ENCODE measurements around the gene AKR1C3. TPM values are rescaled to one million over a fixed set of nuclear protein-coding genes. Genes with fewer than 3 reads are reported as not detected.
A peak's percentile ranks its signal among the peaks of the same experiment; 100 is the strongest.

Gene AKR1C3
- total RNA-seq, 1 experiment from 2014 or later = 177 TPM

GRCh38 chr10:5147981-5148677, 53.9 kb downstream of the AKR1C3 start:
- peaks cover 13% of the 10 kb centered on the region for H3K36me3 Mint-ChIP-seq (ENCODE audit: insufficient read depth, unreplicated experiment)
- peaks cover 32% of the 10 kb centered on the region for H3K4me1 Mint-ChIP-seq (ENCODE audit: low read depth, unreplicated experiment)
- peak overlapping the region; percentile 85 for H3K27ac Mint-ChIP-seq (ENCODE audit: unreplicated experiment)
- peaks cover 2% of the 10 kb centered on the region for H3K9me3 Mint-ChIP-seq (ENCODE audit: low read depth, unreplicated experiment)
- no peaks in the 10 kb centered on the region for H3K27me3 Mint-ChIP-seq (ENCODE audit: unreplicated experiment)
- peak overlapping the region; percentile 44 for H3K4me3 Mint-ChIP-seq (ENCODE audit: low read depth, unreplicated experiment)
- BruUV-seq (replicated peaks) = no TSS peak
- no peak for DNase-seq
- intact Hi-C loops (cut with micrococcal nuclease; ENCODE audit: unreplicated experiment) = loop anchor here (2.0 to 10.0 kb wide), 4 partner anchors 47 to 134 kb away; partner anchors contain the start of genes AKR1C3 and AKR1C4
- CTCF ChIA-PET = interaction anchor here (0.8 kb wide), 1 partner anchor 54 kb away, joined by 3 read pairs; the partner anchor contains the start of gene AKR1C3
- no peak for TF ChIP-seq CTCF (IDR thresholded peaks at IDR 0.05; ENCODE audit: unreplicated experiment)

- intact Hi-C loops (cut with micrococcal nuclease; ENCODE audit: unreplicated experiment) = loop anchor here (2.0 to 10.0 kb wide), 4 partner anchors 46 to 134 kb away; partner anchors contain the start of genes AKR1C3 and AKR1C4
- Mint-ChIP-seq H3K4me1 (ENCODE audit: low read depth, unreplicated experiment) (peaks cover 27% of the 10 kb centered on the region), H3K9me3 (ENCODE audit: low read depth, unreplicated experiment) (peaks cover 4% of the 10 kb centered on the region), H3K36me3 (ENCODE audit: insufficient read depth, unreplicated experiment) (peaks cover 13% of the 10 kb centered on the region), H3K27ac (ENCODE audit: unreplicated experiment) (peak overlapping the region; percentile 85), H3K4me3 (ENCODE audit: low read depth, unreplicated experiment) (peak overlapping the region; percentile 44), H3K27me3 (ENCODE audit: unreplicated experiment) (no peaks in the 10 kb centered on the region)
- no TSS peak for BruUV-seq (replicated peaks)
- no peak for TF ChIP-seq CTCF (IDR thresholded peaks at IDR 0.05; ENCODE audit: unreplicated experiment)
- CTCF ChIA-PET = no interaction called here
- no peak for DNase-seq
Observed at GRCh38 chr10:5148678-5149032, 54.4 kb downstream of the AKR1C3 start.

- Mint-ChIP-seq H3K4me3 (ENCODE audit: low read depth, unreplicated experiment) (no peak overlapping the region), H3K36me3 (ENCODE audit: insufficient read depth, unreplicated experiment) (peaks cover 13% of the 10 kb centered on the region), H3K27me3 (ENCODE audit: unreplicated experiment) (no peaks in the 10 kb centered on the region), H3K4me1 (ENCODE audit: low read depth, unreplicated experiment) (peaks cover 27% of the 10 kb centered on the region), H3K9me3 (ENCODE audit: low read depth, unreplicated experiment) (peaks cover 4% of the 10 kb centered on the region), H3K27ac (ENCODE audit: unreplicated experiment) (no peak overlapping the region)
- no TSS peak for BruUV-seq (replicated peaks)
- no peak for DNase-seq
- CTCF ChIA-PET = no interaction called here
- intact Hi-C loops (cut with micrococcal nuclease; ENCODE audit: unreplicated experiment) = no loop called here
- no peak for TF ChIP-seq CTCF (IDR thresholded peaks at IDR 0.05; ENCODE audit: unreplicated experiment)
Observed at GRCh38 chr10:5151076-5151475, 56.9 kb downstream of the AKR1C3 start.

- no TSS peak for BruUV-seq (replicated peaks)
- no peak for DNase-seq
- H3K4me3 Mint-ChIP-seq (ENCODE audit: low read depth, unreplicated experiment) = no peak overlapping the region
- CTCF ChIA-PET = no interaction called here
- no peak for TF ChIP-seq CTCF (IDR thresholded peaks at IDR 0.05; ENCODE audit: unreplicated experiment)
- H3K36me3 Mint-ChIP-seq (ENCODE audit: insufficient read depth, unreplicated experiment) = no peaks in the 10 kb centered on the region
- H3K9me3 Mint-ChIP-seq (ENCODE audit: low read depth, unreplicated experiment) = peaks cover 2% of the 10 kb centered on the region
- H3K4me1 Mint-ChIP-seq (ENCODE audit: low read depth, unreplicated experiment) = peaks cover 8% of the 10 kb centered on the region
- H3K27ac Mint-ChIP-seq (ENCODE audit: unreplicated experiment) = no peak overlapping the region
- intact Hi-C loops (cut with micrococcal nuclease; ENCODE audit: unreplicated experiment) = no loop called here
- no peaks in the 10 kb centered on the region for H3K27me3 Mint-ChIP-seq (ENCODE audit: unreplicated experiment)
Observed at GRCh38 chr10:5155951-5156350, 61.7 kb downstream of the AKR1C3 start.

Other genes with a start within 250 kb of the AKR1C3 start
- gene AKR1C1, start 131.0 kb upstream of the AKR1C3 start, total RNA-seq (2022) = 10.2 and 17.3 TPM in 2 replicates
- gene AKR1C2, start 90.6 kb upstream of the AKR1C3 start, total RNA-seq (2022) = 10.6 and 13.2 TPM in 2 replicates
- not detected in 2 replicates for gene AKR1C8, start 90.7 kb downstream of the AKR1C3 start, total RNA-seq (2022)
- 0.40 and 0.76 TPM in 2 replicates for gene AKR1C4, start 102.4 kb downstream of the AKR1C3 start, total RNA-seq (2022)

All from Calu3 (cell line).